GM12873 (cell line): ENCODE results near the gene EEPD1.

Source experiments
- TF ChIP-seq, protein P1 (sequence below): IDR thresholded peaks from 2 replicates; pipeline ENCODE4 v1.5.1; 2012; ENCODE audit warnings: low read depth, mild to moderate bottlenecking, moderate library complexity, low read length, control low read depth; ENCODE audit not compliant: insufficient read depth; ENCODE audit errors: missing control alignments

The EEPD1 gene

GRCh38 chr7:36264913-36265516, 112.0 kb downstream of the EEPD1 start:
- TF ChIP-seq, protein P1, sequence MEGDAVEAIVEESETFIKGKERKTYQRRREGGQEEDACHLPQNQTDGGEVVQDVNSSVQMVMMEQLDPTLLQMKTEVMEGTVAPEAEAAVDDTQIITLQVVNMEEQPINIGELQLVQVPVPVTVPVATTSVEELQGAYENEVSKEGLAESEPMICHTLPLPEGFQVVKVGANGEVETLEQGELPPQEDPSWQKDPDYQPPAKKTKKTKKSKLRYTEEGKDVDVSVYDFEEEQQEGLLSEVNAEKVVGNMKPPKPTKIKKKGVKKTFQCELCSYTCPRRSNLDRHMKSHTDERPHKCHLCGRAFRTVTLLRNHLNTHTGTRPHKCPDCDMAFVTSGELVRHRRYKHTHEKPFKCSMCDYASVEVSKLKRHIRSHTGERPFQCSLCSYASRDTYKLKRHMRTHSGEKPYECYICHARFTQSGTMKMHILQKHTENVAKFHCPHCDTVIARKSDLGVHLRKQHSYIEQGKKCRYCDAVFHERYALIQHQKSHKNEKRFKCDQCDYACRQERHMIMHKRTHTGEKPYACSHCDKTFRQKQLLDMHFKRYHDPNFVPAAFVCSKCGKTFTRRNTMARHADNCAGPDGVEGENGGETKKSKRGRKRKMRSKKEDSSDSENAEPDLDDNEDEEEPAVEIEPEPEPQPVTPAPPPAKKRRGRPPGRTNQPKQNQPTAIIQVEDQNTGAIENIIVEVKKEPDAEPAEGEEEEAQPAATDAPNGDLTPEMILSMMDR = no peak

DNA sequence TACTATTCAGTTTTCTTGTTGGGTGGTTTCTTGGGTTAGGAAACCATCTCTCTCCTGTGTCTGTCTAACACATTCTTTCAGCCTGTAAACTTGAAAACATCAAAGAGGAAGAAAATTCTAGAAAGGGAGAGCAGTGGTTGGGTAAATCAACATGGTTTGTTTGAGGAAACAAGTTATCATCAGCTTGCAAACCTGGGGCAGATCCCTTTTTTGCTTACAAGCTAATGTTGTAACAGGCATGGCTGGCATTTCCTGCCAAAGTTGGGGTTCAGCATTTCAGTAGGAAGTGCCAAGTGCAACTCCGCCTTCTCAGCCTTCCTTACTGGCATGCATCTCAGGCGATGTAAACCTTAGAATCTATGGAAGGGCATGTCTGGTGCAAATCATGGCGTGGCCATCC, 112.6 kb downstream of the EEPD1 start:
- TF ChIP-seq, protein P1 = no peak

DNA sequence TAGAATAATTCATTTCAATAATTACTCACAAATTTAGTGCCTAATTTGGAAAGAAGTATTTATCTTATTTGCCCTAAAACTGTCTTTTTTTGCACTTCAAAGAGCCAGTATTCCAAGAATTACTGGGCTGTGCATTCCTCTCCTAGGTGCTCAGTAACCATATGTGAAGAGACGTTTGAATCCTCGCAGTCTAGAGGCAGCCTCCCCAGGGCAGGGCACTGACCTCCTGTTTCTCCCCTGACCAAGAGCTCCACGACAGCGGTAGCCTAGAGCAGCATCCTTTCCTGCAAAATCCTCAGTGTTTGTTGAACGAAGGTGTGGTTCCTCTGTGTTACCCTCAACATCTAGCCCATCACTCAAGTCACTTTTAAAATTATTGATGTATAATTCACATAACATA, 113.1 kb downstream of the EEPD1 start:
- TF ChIP-seq, protein P1 = no peak

DNA sequence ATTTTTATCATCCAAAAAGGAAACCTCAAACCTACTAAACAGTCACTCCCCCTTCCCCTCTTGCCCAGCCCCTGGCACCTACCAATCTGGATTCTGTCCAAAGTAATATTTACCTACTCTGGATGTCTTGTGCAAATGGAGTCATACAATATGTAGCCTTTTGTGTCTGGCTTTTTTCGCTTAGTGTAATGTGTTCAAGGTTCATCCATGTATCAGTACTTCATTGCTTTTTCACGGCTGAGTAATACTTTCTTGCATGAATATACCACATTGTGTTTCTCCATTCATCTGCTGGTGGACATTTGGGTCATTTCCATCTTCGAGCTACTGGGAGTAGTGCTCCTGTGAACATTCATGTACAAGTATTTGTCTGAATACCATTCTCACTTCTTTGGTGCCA, 113.6 kb downstream of the EEPD1 start:
- TF ChIP-seq, protein P1 = no peak

- TF ChIP-seq, protein P1 = no peak
Observed at GRCh38 chr7:36272211-36272566, 119.1 kb downstream of the EEPD1 start.

GRCh38 chr7:36272567-36273269, 119.7 kb downstream of the EEPD1 start:
- TF ChIP-seq, protein P1 = no peak

GRCh38 chr7:36273836-36274235, 120.8 kb downstream of the EEPD1 start:
- TF ChIP-seq, protein P1 = no peak
